CD8-positive, alpha-beta memory T cell (primary cell): ENCODE results near the gene SMC6. TPM values are rescaled to one million over a fixed set of nuclear protein-coding genes. Genes with fewer than 3 reads are reported as not detected.

Source experiments
- CTCF ChIA-PET: fragments of 350-600 bp; sonication (Branson Sonifier 250); formaldehyde crosslinking; loops from one replicate; lab custom pipeline; 2021; ENCODE audit warnings: antibody characterized with exemption; lab: Charles Lee
- POLR2A ChIA-PET: fragments of 350-600 bp; sonication (Branson Sonifier 250); formaldehyde crosslinking; loops from one replicate; lab custom pipeline; 2021; ENCODE audit warnings: antibody characterized with exemption; lab: Charles Lee
- DNase-seq, 5 donors: peaks; one replicate each; pipeline versions ENCODE4 v3.0.0 to v3.0.0-alpha.2; 2020 to 2022; ENCODE audit warnings: mixed read lengths in 1 of 5
- H3K27ac ChIP-seq: one replicate; pipeline ENCODE4 v1.7.0; 2013; ENCODE audit warnings: low read depth, mild to moderate bottlenecking, low read length, moderate library complexity
- H3K27me3 ChIP-seq: 2 replicates; pipeline ENCODE4 v1.7.0; 2013; ENCODE audit warnings: low read length, mild to moderate bottlenecking; ENCODE audit not compliant: insufficient read depth, poor library complexity, severe bottlenecking
- H3K36me3 ChIP-seq: 2 replicates; pipeline ENCODE4 v1.7.0; 2013; ENCODE audit warnings: mild to moderate bottlenecking, low read length, moderate library complexity; ENCODE audit not compliant: insufficient read depth
- H3K4me1 ChIP-seq: 2 replicates; pipeline ENCODE4 v1.7.0; 2013; ENCODE audit warnings: mild to moderate bottlenecking, low read length, moderate library complexity; ENCODE audit not compliant: insufficient read depth
- H3K4me3 ChIP-seq: 2 replicates; pipeline ENCODE4 v1.7.0; 2013; ENCODE audit warnings: mild to moderate bottlenecking, low read length
- H3K9me3 ChIP-seq: 2 replicates; pipeline ENCODE4 v1.7.0; 2013; ENCODE audit warnings: mild to moderate bottlenecking, low read length
- H3K27ac Mint-ChIP-seq, 8 donors: one replicate each; pipeline ENCODE4 v1.8.0; 2020 to 2021; ENCODE audit warnings: mixed read lengths in 8 of 8, mild to moderate bottlenecking in 6 of 8, inconsistent platforms in 3 of 8, moderate library complexity in 3 of 8
- H3K27me3 Mint-ChIP-seq, 2 donors: one replicate each; pipeline ENCODE4 v1.8.0; 2020 to 2021; ENCODE audit warnings: mixed read lengths in 2 of 2, mild to moderate bottlenecking in 1 of 2, moderate library complexity in 1 of 2
- H3K36me3 Mint-ChIP-seq, 3 donors: one replicate each; pipeline ENCODE4 v1.8.0; 2020 to 2021; ENCODE audit warnings: mixed read lengths in 3 of 3, inconsistent platforms in 1 of 3, mild to moderate bottlenecking in 1 of 3
- H3K4me1 Mint-ChIP-seq, 3 donors: one replicate each; pipeline ENCODE4 v1.8.0; 2020 to 2021; ENCODE audit warnings: mixed read lengths in 3 of 3, inconsistent platforms in 1 of 3, mild to moderate bottlenecking in 1 of 3
- H3K4me3 Mint-ChIP-seq, 7 donors: one replicate each; pipeline ENCODE4 v1.8.0; 2020 to 2021; ENCODE audit warnings: mixed read lengths in 7 of 7, mild to moderate bottlenecking in 6 of 7, moderate library complexity in 4 of 7, inconsistent platforms in 2 of 7
- H3K9me3 Mint-ChIP-seq, 5 donors: one replicate each; pipeline ENCODE4 v1.8.0; 2020 to 2022; ENCODE audit warnings: mixed read lengths in 5 of 5, mild to moderate bottlenecking in 3 of 5, moderate library complexity in 2 of 5, inconsistent platforms in 1 of 5
- polyA plus RNA-seq: library from polyadenylated mRNA; unstranded; fragments of 300-500 nt; fragmentation: Illumina TruSeq; gene quantifications from one replicate; pipeline ENCODE4 v1.2.3, GENCODE V29; 2021
- total RNA-seq, 2 experiments: library from RNA; stranded (reverse); gene quantifications; one replicate each; pipeline ENCODE4 v1.2.3, GENCODE V29; 2021

Gene SMC6
- total and polyA plus RNA-seq, 3 experiments from 2014 or later, result 15.8 to 25.7 (median 23.7) TPM

- H3K27ac ChIP-seq, result no peak overlapping the region
- no peaks in the 10 kb centered on the region for H3K9me3 Mint-ChIP-seq
- no peak for DNase-seq
- peaks cover 19 to 74% (median 36%) of the 10 kb centered on the region in 3 donors for H3K36me3 Mint-ChIP-seq
- no peak overlapping the region for H3K4me3 ChIP-seq
- H3K4me3 Mint-ChIP-seq, result no peak overlapping the region
- CTCF ChIA-PET, result no interaction called here
- POLR2A ChIA-PET, result no interaction called here
- no peak overlapping the region for H3K27ac Mint-ChIP-seq
- H3K4me1 Mint-ChIP-seq, result no peaks in the 10 kb centered on the region
- no peaks in the 10 kb centered on the region for H3K27me3 ChIP-seq
- H3K36me3 ChIP-seq, result no peaks in the 10 kb centered on the region
- no peaks in the 10 kb centered on the region for H3K9me3 ChIP-seq
- no peaks in the 10 kb centered on the region for H3K27me3 Mint-ChIP-seq
- no peaks in the 10 kb centered on the region for H3K4me1 ChIP-seq
Observed at GRCh38 chr2:17690776-17691175, 62.8 kb downstream of the SMC6 start.

GRCh38 chr2:17689010-17689409 is 64.6 kb downstream of the SMC6 start:
- CTCF ChIA-PET, result no interaction called here
- H3K36me3 ChIP-seq, result no peaks in the 10 kb centered on the region
- no peak overlapping the region for H3K4me3 Mint-ChIP-seq

GRCh38 chr2:17688600-17688999 is 65.0 kb downstream of the SMC6 start:
- Histone ChIP-seq H3K27ac (no peak overlapping the region), H3K36me3 (no peaks in the 10 kb centered on the region), H3K27me3 (no peaks in the 10 kb centered on the region), H3K4me3 (no peak overlapping the region), H3K4me1 (no peaks in the 10 kb centered on the region), H3K9me3 (no peaks in the 10 kb centered on the region)
- Mint-ChIP-seq H3K27me3 (no peaks in the 10 kb centered on the region), H3K27ac (no peak overlapping the region), H3K4me3 (no peak overlapping the region), H3K4me1 (no peaks in the 10 kb centered on the region), H3K36me3 (peaks cover 19 to 68% (median 32%) of the 10 kb centered on the region in 3 donors), H3K9me3 (no peaks in the 10 kb centered on the region)
- CTCF ChIA-PET, result no interaction called here
- DNase-seq, result no peak
- POLR2A ChIA-PET, result no interaction called here

More at GRCh38 chr2:17689010-17689409, 64.6 kb downstream of the SMC6 start:
- H3K9me3 ChIP-seq, result no peaks in the 10 kb centered on the region
- Mint-ChIP-seq H3K36me3 (peaks cover 19 to 67% (median 32%) of the 10 kb centered on the region in 3 donors), H3K9me3 (no peaks in the 10 kb centered on the region), H3K4me1 (no peaks in the 10 kb centered on the region), H3K27ac (no peak overlapping the region), H3K27me3 (no peaks in the 10 kb centered on the region)
- no peaks in the 10 kb centered on the region for H3K4me1 ChIP-seq
- no peak overlapping the region for H3K4me3 ChIP-seq
- no peaks in the 10 kb centered on the region for H3K27me3 ChIP-seq
- no peak overlapping the region for H3K27ac ChIP-seq
- no peak for DNase-seq
- POLR2A ChIA-PET, result no interaction called here

GRCh38 chr2:17683981-17684380 is 69.6 kb downstream of the SMC6 start:
- CTCF ChIA-PET, result no interaction called here
- H3K4me3 Mint-ChIP-seq, result no peak overlapping the region
- H3K4me1 ChIP-seq, result no peaks in the 10 kb centered on the region

GRCh38 chr2:17682098-17682857 is 71.3 kb downstream of the SMC6 start:
- Mint-ChIP-seq H3K27ac (no peak overlapping the region), H3K36me3 (peaks cover 24 to 77% (median 33%) of the 10 kb centered on the region in 3 donors), H3K27me3 (peaks cover 0 to 1% of the 10 kb centered on the region in 2 donors), H3K4me1 (no peaks in the 10 kb centered on the region), H3K4me3 (no peak overlapping the region), H3K9me3 (no peaks in the 10 kb centered on the region)
- peaks cover 4% of the 10 kb centered on the region for H3K36me3 ChIP-seq
- no peak for DNase-seq
- no peaks in the 10 kb centered on the region for H3K9me3 ChIP-seq
- no peaks in the 10 kb centered on the region for H3K4me1 ChIP-seq
- no peaks in the 10 kb centered on the region for H3K27me3 ChIP-seq
- no peak overlapping the region for H3K4me3 ChIP-seq
- CTCF ChIA-PET, result interaction anchor here (1.0 to 1.4 kb wide), 2 partner anchors 9 to 11 kb away, joined by 3 to 4 read pairs; no protein-coding TSS in a partner anchor
- H3K27ac ChIP-seq, result no peak overlapping the region
- POLR2A ChIA-PET, result no interaction called here

More at GRCh38 chr2:17683981-17684380, 69.6 kb downstream of the SMC6 start:
- Mint-ChIP-seq H3K27me3 (peaks cover 0 to 1% of the 10 kb centered on the region in 2 donors), H3K4me1 (no peaks in the 10 kb centered on the region), H3K9me3 (no peaks in the 10 kb centered on the region), H3K27ac (no peak overlapping the region), H3K36me3 (peaks cover 27 to 79% (median 40%) of the 10 kb centered on the region in 3 donors)
- H3K27me3 ChIP-seq, result no peaks in the 10 kb centered on the region
- no peak overlapping the region for H3K27ac ChIP-seq
- peaks cover 4% of the 10 kb centered on the region for H3K36me3 ChIP-seq
- no peak overlapping the region for H3K4me3 ChIP-seq
- POLR2A ChIA-PET, result no interaction called here
- no peak for DNase-seq
- H3K9me3 ChIP-seq, result no peaks in the 10 kb centered on the region

GRCh38 chr2:17680119-17680518 is 73.5 kb downstream of the SMC6 start:
- H3K4me3 ChIP-seq, result no peak overlapping the region
- peaks cover 20 to 76% (median 30%) of the 10 kb centered on the region in 3 donors for H3K36me3 Mint-ChIP-seq
- H3K27ac ChIP-seq, result no peak overlapping the region
- no peak overlapping the region for H3K4me3 Mint-ChIP-seq
- peaks cover 0 to 1% of the 10 kb centered on the region in 2 donors for H3K27me3 Mint-ChIP-seq
- no peak overlapping the region for H3K27ac Mint-ChIP-seq
- no peaks in the 10 kb centered on the region for H3K27me3 ChIP-seq
- H3K4me1 Mint-ChIP-seq, result no peaks in the 10 kb centered on the region
- H3K9me3 ChIP-seq, result no peaks in the 10 kb centered on the region
- ChIA-PET CTCF (interaction anchor here (1.7 kb wide), 1 partner anchor 9 kb away, joined by 4 read pairs; no protein-coding TSS in a partner anchor), POLR2A (no interaction called here)
- H3K36me3 ChIP-seq, result peaks cover 4% of the 10 kb centered on the region
- no peaks in the 10 kb centered on the region for H3K4me1 ChIP-seq
- no peaks in the 10 kb centered on the region for H3K9me3 Mint-ChIP-seq
- DNase-seq, result no peak

GRCh38 chr2:17674817-17675216 is 78.8 kb downstream of the SMC6 start:
- CTCF ChIA-PET, result no interaction called here
- H3K36me3 ChIP-seq, result peaks cover 6% of the 10 kb centered on the region
- no peaks in the 10 kb centered on the region for H3K9me3 ChIP-seq
- H3K4me3 Mint-ChIP-seq, result no peak overlapping the region
- H3K27ac Mint-ChIP-seq, result peak overlapping the region in 2 of 8 donors; percentile 8 to 61
- no peaks in the 10 kb centered on the region for H3K27me3 ChIP-seq
- H3K27ac ChIP-seq, result no peak overlapping the region
- H3K9me3 Mint-ChIP-seq, result no peaks in the 10 kb centered on the region
- POLR2A ChIA-PET, result no interaction called here
- H3K4me3 ChIP-seq, result no peak overlapping the region
- H3K27me3 Mint-ChIP-seq, result no peaks in the 10 kb centered on the region
- DNase-seq, result no peak
- no peaks in the 10 kb centered on the region for H3K4me1 ChIP-seq
- peaks cover 0 to 10% (median 10%) of the 10 kb centered on the region in 3 donors for H3K4me1 Mint-ChIP-seq
- peaks cover 8 to 42% (median 14%) of the 10 kb centered on the region in 3 donors for H3K36me3 Mint-ChIP-seq

GRCh38 chr2:17672583-17673317 is 80.9 kb downstream of the SMC6 start:
- Histone ChIP-seq H3K9me3 (no peaks in the 10 kb centered on the region), H3K4me1 (no peaks in the 10 kb centered on the region), H3K27me3 (no peaks in the 10 kb centered on the region), H3K36me3 (peaks cover 8% of the 10 kb centered on the region), H3K27ac (no peak overlapping the region), H3K4me3 (no peak overlapping the region)
- DNase-seq, result no peak
- Mint-ChIP-seq H3K27me3 (no peaks in the 10 kb centered on the region), H3K4me3 (no peak overlapping the region), H3K36me3 (peaks cover 15 to 45% (median 16%) of the 10 kb centered on the region in 3 donors), H3K4me1 (peaks cover 0 to 10% (median 10%) of the 10 kb centered on the region in 3 donors), H3K9me3 (no peaks in the 10 kb centered on the region), H3K27ac (no peak overlapping the region)
- ChIA-PET POLR2A (no interaction called here), CTCF (interaction anchor here (1.1 to 3.8 kb wide), 4 partner anchors 8 to 81 kb away, joined by 3 to 31 read pairs (median 4); partner anchors contain the start of genes GEN1 and SMC6)
